NCI-H2029 (cell line): Measurements from ENCODE around the gene SPOCK1.

Experiments used
- DNase-seq: peaks from one replicate; lab custom pipeline; 2025; lab: John Stamatoyannopoulos, UW

SPOCK1 gene

DNA sequence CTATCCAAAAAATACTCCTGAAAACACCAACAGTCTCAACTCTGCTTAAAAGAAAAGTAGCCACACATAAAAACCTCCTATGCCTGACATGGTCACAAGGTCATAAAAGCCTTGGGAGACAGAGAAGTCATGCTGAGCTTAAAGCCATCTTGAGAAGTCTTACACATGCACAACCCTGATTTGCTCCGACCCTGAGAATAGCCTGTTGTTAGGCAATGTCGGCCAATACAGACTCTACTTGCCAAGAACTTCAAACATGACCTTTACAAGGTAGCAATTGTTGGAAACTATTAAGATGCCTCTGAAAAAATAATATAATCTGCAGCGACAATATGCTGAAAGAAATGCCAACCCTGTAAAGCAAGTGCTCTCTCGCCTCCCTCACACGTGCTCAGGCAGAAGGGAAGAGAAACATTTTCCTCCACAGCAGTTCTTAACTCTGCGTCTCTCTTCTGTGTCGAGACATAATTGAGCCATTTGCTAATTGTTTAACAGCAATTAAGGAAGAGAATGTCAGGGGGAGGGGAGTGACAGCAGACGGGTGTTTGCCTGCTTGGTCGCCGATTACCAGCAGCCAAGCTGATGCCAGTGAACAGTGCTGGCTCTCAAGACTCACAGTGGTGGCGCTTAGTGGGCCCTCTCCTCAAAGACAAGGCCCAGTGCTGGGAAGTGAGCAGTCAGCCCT lies 393.6 kb downstream of the SPOCK1 start:
- no peak for DNase-seq

DNA sequence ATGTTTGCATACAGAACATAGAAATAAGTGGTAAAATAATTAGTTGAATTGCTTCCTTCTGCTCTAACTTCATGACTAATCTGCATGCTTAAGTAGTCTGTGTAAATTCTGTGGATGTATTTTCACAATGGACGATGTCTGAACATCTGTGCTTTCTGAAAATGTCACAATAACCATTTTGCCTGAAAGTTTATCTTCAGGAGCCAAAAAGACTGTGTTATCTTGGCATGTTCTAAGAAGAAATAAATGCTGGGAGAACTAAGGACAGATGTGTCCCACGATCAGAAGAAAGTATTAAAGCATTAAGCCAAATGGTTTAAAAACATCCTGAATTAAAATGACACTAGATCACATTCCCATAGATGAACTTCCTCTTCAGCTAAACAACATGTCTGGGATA lies 397.6 kb downstream of the SPOCK1 start:
- DNase-seq, result no peak

DNA sequence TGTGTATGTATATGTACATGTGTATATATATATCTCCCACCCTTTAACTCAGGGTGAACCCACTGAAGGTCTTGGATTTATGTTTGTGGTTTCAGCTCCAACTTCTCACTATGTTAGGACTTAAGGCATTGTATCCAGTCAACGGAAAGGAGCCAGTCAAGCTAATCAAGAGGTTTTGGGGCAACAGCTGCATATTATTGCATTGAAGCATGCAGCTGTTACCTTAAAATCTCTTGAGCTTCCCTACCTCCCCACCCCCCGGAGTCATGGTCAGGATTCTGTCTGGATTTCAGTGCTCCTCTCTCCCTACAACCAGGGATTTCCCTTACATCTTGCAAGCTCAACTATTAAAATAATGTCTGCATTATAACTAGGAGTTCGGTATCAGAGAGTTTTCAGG lies 399.5 kb downstream of the SPOCK1 start:
- DNase-seq, result no peak

DNA sequence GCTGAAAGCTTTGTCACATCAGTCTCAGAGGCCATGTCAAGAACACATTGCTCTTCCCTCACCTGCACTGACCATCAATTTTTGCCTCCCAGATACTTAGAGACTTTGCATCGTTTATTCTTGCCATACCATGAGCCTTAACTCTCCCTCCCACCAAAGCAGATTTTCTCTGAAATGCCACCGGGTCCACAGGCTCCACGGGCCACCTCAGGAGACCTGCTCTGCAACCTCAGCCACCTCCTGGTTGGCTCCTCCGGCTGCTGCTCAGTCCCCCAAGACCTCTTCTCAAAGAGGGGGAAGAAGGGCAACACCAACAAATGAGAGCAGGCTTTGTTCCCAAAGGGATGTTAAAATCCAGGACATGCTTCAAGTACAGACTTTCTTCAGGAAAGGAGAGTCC lies 400.5 kb downstream of the SPOCK1 start:
- DNase-seq, result no peak

DNA sequence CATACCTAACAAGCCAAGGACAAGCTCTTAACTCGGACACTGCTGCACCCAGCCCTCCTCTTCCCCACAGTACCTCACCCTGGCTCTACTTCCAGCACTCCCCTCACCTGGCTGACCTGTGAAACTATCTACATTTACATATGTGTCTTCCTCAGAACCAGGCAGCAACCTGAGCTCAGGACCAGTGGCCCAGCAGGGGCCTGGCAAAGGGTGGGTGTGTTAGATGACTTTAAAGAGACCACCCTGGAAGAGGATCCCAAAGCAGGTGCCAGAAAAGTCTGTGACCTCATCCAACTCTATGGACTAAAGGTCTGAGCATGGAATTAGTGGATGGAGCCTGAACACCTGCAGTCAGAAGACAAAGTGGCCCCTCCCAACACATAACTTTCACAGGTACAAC lies 400.9 kb downstream of the SPOCK1 start:
- no peak for DNase-seq

DNA sequence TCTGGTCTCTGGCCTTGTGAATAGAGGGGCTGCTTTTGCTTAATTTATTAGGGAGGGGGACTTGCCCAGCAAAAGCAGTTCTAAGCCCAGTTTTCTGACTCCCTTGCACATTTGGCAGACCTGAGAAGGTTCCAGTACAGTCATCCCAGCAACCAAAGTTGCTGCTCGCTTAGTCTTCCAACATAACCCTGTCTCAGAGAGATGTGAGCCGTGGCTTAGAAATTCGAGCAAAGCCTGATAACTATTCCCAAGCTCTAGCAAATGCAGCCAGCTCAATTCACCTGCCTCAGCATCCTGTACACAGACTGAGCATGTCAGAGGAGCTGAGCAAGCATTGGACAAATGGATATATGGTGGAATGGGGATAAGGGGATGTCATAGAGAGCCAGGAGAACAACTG lies 401.9 kb downstream of the SPOCK1 start:
- no peak for DNase-seq

DNA sequence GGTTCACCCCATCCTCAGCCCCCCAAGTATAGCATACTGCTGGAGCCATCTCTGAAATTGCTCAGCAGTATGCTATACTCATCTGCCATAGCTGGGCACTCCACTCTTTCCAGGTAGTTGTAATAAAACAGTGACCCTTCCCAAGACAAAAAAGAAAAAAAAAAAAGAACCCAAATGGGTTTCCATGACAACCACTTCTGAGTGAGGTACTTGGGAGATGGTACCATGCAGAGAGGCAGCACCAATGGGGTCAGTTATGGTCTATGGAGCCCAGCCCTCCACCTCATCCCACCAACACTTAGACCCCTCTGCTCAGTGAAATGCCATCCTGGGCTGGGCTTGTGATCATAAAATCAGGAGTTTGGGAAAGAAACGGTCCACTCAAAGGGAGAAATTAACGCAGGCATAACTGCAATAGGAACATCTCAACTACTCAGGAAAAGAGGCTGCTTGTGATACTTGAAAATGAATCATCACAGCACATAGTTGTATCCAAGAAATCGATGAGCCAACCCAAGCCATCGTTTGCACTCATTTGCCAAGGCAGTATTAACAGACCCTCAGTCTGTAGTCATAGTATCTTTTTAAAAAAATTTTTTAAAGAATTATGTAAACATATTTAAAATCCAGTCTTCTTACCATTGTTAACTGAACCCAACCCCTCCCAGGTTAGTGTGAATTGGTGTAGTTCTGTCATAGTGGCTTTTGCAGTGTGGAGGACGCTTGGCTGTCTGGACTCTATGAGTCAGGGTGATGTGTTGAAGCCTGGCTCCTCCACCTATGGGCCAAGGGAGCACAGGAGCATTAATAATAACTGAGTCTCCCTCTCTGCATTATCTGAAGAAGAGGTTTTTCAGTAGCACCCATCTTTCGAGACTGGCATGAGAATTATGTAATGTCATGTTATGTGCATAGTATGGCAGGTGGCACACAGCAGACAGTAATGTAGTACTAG lies 402.7 kb downstream of the SPOCK1 start:
- no peak for DNase-seq

DNA sequence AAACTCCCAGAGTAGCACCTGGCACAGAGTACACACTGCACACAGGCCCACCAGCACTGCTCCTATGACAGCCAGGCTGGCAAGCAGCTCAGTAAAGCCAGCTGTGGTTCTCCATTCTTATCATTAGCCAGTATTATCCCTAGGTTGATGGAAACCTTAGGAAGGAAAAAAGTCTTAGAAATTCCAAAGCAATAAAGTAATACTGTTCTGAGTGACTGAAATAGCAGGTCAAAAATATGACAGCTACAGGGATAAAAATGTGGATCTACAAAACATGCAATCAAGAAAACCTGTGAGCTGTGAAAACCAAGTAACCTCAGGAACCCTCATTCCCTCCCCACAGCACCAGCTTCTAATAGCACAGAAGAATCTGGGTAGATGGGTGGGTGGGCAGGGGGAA lies 403.5 kb downstream of the SPOCK1 start:
- DNase-seq, result no peak

DNA sequence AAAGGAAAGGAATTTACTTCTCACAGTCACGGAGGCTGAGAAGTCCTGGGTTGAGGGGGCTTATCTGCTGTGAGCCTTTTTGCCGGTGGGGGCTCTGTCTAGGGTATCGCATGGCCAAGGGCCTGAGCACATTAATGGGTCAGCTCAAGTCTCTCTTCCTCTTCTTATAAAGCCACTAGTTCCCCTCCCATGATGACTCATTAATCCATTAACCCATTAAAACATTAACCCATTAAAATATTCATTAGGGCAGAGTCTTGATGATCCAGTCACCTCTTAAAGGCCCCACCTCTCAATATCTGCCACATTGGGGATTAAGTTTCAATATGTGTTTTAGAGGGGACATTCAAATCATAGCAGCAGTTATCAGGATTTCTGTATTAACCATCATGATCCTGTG lies 406.3 kb downstream of the SPOCK1 start:
- no peak for DNase-seq

DNA sequence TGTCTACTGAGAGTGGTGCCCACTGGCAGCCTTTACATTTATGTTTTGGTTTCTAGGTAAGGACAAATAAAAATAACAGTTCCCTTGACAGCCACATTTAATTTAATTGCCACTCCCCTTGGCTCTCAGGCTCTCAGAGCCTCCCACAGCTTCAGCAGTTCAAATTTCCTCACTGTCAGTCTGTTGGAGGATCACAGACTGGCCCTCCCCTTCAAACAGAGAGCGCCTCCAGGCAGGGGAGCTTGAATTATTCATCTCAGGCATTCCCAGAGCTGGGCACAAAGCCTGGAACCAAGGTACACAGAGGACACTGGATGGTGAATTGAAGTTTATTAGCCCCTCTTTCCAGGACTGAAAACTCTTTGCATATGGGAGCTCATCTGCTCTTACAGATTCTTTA lies 407.7 kb downstream of the SPOCK1 start:
- DNase-seq, result peak; percentile 33

DNA sequence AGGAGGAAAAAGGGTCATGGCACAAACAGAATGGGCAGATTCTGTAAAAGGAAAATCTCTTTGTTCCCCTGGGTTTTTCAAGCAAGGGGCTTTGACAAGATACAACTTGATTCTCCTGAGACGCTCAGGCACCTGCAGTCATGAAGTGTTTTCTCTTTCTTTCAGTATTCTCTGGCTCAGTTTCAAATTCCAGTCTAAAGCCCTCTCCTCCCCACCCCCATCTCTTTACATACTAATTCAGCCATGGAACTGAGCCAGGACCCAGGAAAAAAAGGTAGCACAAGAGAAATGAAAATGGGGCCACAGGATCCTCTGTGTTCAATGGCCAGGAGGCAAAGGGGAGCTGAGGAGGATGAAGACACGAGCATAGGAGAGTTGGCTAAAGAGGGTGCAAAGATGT lies 408.4 kb downstream of the SPOCK1 start:
- DNase-seq, result peak; percentile 43

DNA sequence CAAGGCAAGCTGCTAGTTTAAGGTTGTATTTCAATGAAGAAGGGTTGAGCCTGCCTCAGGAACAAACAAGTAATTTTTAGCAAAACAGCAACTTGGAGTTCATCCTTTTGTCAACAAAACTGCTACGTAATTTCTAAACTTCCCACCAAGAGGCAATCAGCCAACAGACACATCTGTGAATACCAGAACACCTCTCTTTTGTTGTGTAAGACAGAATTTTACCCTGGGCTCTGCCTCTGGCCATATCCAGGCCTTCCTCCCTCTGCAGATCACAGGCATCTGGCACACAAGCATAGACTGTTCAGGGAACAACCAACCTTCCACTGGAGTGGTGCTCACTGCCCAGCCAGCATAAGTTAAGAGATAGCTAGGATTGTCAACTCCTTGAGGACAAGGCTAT lies 409.0 kb downstream of the SPOCK1 start:
- no peak for DNase-seq

DNA sequence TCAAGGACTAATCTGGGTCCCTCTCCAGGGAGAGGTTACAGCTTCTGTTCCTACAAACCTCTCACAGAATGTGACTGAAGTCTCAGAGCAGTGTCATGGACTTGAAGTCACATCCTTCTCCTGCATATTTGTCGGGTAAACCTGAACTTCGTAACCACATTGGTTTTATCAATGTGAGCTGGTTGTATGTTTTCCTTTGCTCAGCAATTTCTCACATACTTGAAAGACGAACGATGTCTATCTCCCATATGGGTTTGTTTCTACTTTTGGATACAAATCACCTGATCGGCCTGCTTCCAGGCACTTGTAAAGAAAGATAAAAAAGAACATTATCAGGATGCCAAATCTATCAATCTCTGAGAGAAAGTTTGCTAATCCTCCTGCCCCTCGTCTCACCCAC lies 411.0 kb downstream of the SPOCK1 start:
- DNase-seq, result no peak

DNA sequence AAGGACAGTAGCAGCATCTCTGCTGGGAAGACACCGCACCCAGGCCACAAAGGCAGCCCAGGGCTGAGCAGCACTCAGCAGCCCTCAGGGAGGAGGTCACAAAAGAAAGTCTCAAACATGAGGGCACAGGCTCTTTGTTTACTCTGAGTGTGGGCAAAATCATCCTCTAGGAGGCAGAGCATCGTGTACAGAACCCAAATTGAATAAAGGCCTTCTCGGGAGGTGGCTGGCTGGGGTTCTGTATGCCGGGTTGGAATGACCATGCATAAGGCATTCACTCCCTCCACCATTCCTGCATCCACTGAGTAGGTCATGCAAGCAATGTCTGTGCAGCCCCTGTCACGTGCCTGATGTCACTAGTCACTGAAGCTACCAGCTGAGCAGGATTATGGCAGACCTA lies 412.8 kb downstream of the SPOCK1 start:
- no peak for DNase-seq

DNA sequence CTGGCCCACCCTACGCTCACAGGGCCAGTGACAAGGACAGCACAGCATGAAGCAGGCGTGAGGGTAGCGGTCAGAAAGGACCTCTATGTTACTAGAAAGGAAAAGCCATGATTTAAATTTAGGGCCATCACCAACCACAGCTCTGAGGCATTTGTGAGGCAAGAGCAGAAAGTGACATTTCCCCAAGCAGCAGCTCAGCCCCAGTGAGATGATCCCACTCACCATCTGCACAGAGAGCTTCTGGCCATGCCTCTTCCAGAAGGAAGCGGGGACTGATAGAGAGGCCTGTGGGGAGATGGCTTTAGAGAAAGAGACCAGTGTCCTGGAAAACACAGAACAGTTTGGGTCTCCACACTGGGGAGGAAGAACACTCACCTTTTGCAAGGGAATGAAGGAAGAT lies 413.9 kb downstream of the SPOCK1 start:
- no peak for DNase-seq

DNA sequence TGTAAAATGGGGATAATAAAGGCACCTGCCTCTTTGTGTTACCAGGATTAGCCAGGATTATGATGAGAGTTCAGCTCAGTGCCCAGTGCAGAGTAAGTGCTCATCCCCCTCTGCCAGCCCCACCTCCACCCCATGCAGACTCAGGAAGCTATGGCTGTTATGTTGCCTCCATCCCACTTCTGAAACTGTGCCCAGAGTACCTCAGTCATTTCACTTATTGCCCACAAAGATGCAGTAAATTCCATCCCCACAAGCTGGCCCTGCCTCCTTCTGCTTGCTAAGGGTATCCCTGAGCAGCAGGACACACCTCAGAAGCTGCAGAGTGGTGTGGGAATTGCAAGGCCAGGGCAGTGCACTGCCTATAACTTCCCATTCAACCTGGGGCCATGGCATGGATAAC lies 415.1 kb downstream of the SPOCK1 start:
- no peak for DNase-seq

DNA sequence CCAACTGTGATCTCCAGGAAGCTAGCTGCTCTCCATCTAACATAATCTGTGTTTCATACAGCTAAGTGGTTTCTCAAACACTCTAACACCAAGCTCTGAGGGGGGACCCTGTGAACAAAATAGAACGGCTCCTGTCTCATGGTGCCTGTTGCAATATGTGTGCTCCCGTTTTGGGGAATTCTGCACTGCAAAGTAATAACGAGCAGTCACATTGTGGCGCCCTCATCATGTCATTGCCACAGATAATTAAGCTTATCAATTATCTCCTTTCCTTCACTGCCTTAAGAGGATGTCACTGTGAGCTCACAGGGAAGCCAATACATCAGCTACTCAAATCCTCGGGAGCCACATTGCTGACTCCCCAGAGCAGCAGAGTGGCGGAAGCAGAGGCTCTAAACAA lies 416.2 kb downstream of the SPOCK1 start:
- no peak for DNase-seq

DNA sequence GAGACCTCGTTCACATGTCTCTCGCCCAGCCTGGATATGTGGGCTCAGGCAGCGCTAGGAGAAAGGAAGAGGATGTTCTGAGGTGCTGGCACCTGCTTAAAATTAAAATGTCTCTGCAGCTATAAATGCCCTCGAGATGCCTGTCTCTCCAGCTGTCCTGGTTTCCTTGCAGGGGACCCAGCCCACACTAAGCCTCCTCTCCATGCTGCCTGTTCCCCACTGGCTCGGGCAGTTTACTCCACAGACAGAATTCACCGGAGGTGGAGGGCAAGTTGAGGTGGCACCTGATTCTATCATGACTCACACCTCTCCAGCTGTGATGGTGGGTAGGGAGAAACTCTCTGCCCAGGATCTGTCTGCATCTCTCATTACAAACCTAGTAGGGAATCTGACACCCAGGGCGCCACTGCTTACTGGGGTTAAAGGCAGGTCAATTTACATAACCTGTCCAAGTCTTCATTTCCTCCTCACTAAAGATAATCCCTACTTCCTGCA lies 420.9 kb downstream of the SPOCK1 start:
- peak; percentile 87 for DNase-seq

DNA sequence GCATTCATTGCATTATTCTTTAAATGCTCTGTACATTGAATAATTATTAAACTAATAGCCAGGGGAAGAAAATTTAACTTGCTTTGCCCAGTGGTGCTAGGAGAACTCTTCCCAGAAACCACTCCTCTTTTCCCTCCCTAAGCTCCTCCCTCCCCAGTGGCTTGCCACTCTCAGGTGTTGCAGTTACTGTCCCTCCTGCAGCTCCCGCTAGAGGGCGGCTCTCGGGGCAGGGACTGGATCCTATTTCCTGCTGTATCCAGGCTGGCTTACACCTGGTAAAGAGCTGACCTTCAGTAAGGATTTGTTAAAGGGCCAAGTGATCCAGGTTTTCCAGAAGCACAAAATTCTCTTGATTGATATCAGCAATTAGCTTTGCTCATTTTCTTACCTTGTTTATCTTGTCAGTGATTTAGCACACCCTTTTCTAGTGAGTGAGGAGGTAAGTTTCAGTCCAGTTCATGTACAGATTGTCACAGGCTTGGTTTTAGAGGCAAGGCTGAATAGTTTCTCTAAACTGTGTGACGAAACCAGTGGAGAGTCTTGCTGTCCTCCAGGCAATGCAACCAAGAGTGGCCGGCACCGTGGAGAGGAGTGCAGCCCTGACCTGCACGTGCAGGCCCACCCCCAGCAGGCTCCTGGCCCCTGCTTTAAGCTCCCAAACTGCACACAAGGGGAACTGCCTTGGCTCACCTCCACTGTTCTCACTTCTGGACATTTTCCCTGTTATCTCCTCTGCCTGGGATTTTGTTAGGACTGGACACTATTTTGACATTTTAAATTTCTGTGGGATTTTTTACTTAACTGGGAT lies 423.8 kb downstream of the SPOCK1 start:
- peak; percentile 90 for DNase-seq

DNA sequence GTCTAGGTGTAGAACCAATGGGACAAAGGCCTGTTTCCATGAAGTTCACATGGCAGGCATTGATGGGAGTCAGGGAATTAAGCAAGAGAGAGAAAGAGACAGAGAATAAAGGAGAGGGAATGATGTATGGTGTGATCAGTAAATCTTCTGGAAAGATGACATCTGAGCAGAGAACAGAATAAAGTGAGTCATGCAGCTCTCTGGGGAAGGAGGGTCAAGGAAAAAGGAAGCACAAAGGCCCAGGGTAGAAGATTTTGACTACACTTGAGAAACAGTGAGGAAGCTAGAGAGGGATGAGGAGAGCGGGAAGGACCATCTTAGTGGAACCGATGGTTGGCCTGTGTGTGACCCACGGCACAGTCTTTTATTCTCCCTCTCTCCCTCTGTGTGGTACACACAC lies 425.9 kb downstream of the SPOCK1 start:
- no peak for DNase-seq

DNA sequence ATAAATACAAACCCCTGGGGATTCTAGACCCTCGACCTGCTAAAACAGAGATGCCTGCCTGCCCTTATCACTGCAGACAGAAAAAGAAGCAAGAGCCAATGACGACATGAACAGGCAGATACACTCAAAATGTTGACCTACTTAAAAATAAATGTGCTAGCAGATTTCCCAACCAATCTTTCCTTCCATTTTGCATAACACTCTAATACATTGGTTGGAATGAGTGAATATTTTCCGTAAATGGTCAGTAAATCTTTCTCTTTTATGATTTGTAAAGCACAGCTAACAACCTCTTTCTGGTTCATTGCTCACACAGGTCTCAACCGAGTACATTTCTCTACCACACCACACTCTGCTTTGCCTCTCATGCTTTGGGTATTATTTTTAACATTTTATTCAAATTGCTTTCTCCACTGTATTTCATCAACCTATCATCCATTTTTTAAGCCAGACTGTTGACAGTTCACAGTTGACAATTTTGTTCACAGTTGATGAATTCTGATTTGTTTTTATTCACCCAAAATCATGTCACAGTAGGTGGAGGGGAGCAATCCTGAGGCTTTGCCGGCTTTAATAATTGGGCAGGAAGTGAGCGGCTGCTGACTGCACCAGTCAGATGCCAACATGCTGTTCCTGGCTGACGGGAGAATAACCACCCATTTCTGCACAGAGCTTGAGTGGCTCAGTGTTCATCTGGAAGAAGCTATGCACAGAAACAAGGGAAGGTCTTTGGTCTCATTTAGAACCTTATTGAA lies 426.6 kb downstream of the SPOCK1 start:
- no peak for DNase-seq

DNA sequence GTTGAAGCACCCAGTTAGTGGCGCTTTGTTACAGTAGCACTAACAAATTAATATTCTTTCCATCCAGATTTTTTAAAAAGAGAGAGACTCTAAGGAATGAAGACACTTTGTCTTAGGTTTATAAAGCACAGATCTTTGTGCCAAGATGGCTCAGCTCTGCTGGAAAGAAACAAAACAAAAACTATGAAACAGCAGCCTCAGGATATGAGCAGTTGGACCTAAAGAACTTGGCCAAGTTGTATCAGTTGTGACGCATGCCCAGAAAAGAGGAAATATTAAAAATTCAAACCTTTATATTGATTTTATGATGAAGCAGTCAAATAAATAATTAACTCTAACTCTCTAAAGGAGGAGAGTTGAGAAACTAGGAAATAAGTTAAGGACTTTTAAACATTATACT lies 427.2 kb downstream of the SPOCK1 start:
- no peak for DNase-seq
